GM12891 (cell line): ENCODE measurements around the gene SHLD1.

Experiments
- DNase-seq: peaks from one replicate; pipeline ENCODE4 v3.0.0; 2011; ENCODE audit warnings: low spot score; ENCODE audit not compliant: insufficient read length
- FAIRE-seq: peaks from 2 replicates; lab custom pipeline; 2011; peaks lifted over from hg19 to GRCh38; lab: Jason Lieb, UNC
- PAX5 ChIP-seq: IDR thresholded peaks from 2 replicates; pipeline ENCODE4 v1.6.1; 2011; ENCODE audit warnings: low read length, moderate library complexity, mild to moderate bottlenecking; ENCODE audit not compliant: insufficient read depth, severe bottlenecking
- POLR2A ChIP-seq: IDR thresholded peaks from 2 replicates; pipeline ENCODE4 v1.6.1; 2011; ENCODE audit warnings: low read depth, low read length, control low read depth
- POLR2AphosphoS5 ChIP-seq: IDR thresholded peaks from 2 replicates; pipeline ENCODE4 v1.6.1; 2011; ENCODE audit warnings: low read depth, low read length, control low read depth
- POU2F2 ChIP-seq: IDR thresholded peaks from 2 replicates; pipeline ENCODE4 v1.6.1; 2011; ENCODE audit warnings: low read depth, mild to moderate bottlenecking, control low read depth, low read length, moderate library complexity
- SPI1 ChIP-seq: IDR thresholded peaks from 2 replicates; pipeline ENCODE4 v1.6.1; 2011; ENCODE audit warnings: low read depth, low read length, control low read depth
- TAF1 ChIP-seq: IDR thresholded peaks from 2 replicates; pipeline ENCODE4 v1.6.1; 2011; ENCODE audit warnings: low read depth, low read length, control low read depth

SHLD1 gene

GRCh38 chr20:5829241-5829809 lies 79.1 kb downstream of the SHLD1 start:
- no peak for FAIRE-seq

GRCh38 chr20:5831539-5832237 lies 81.5 kb downstream of the SHLD1 start:
- no peak for DNase-seq

More at GRCh38 chr20:5829241-5829809, 79.1 kb downstream of the SHLD1 start:
- no peak for DNase-seq
- TF ChIP-seq POU2F2 = no peak
- TF ChIP-seq PAX5 = no peak
- TF ChIP-seq TAF1 = no peak
- TF ChIP-seq POLR2A = no peak
- no peak for TF ChIP-seq POLR2AphosphoS5
- TF ChIP-seq SPI1 = no peak

GRCh38 chr20:5833309-5833941 lies 83.2 kb downstream of the SHLD1 start:
- TF ChIP-seq POLR2AphosphoS5 = no peak
- TF ChIP-seq TAF1 = no peak
- no peak for TF ChIP-seq POU2F2
- TF ChIP-seq PAX5 = no peak
- no peak for TF ChIP-seq POLR2A
- no peak for TF ChIP-seq SPI1
- no peak for DNase-seq
- FAIRE-seq = no peak

More at GRCh38 chr20:5831539-5832237, 81.5 kb downstream of the SHLD1 start:
- TF ChIP-seq POLR2A (no peak), POLR2AphosphoS5 (no peak)
- FAIRE-seq = no peak

GRCh38 chr20:5834436-5835005 lies 84.3 kb downstream of the SHLD1 start:
- TF ChIP-seq POLR2A (no peak), PAX5 (no peak), POU2F2 (no peak)
- FAIRE-seq (no peak), DNase-seq (no peak)

- TF ChIP-seq POLR2A (no peak), POU2F2 (no peak), PAX5 (no peak), SPI1 (no peak), POLR2AphosphoS5 (no peak), TAF1 (no peak)
- FAIRE-seq = no peak
- DNase-seq = no peak
Measured at GRCh38 chr20:5835321-5835821, 85.2 kb downstream of the SHLD1 start.

- FAIRE-seq (no peak), DNase-seq (no peak)
- TF ChIP-seq POLR2AphosphoS5 (no peak), TAF1 (no peak), POU2F2 (no peak), POLR2A (no peak), SPI1 (no peak), PAX5 (no peak)
Measured at GRCh38 chr20:5835871-5836270, 85.7 kb downstream of the SHLD1 start.

GRCh38 chr20:5836569-5836968 lies 86.4 kb downstream of the SHLD1 start:
- FAIRE-seq = no peak
- TF ChIP-seq SPI1 = no peak
- no peak for TF ChIP-seq POLR2A
- TF ChIP-seq TAF1 = no peak
- TF ChIP-seq PAX5 = no peak
- no peak for TF ChIP-seq POU2F2
- TF ChIP-seq POLR2AphosphoS5 = no peak
- no peak for DNase-seq

GRCh38 chr20:5840411-5841002 lies 90.3 kb downstream of the SHLD1 start:
- FAIRE-seq (no peak), DNase-seq (no peak)
- no peak for TF ChIP-seq TAF1
- TF ChIP-seq POU2F2 = no peak
- no peak for TF ChIP-seq PAX5
- no peak for TF ChIP-seq SPI1

GRCh38 chr20:5841522-5841921 lies 91.3 kb downstream of the SHLD1 start:
- FAIRE-seq = no peak
- TF ChIP-seq POU2F2 = no peak
- no peak for TF ChIP-seq POLR2AphosphoS5
- TF ChIP-seq PAX5 = no peak
- TF ChIP-seq TAF1 = no peak
- TF ChIP-seq POLR2A = no peak
- TF ChIP-seq SPI1 = no peak
- DNase-seq = no peak
